H1 (cell line): ENCODE measurements around the gene PLCL2. TPM values are rescaled to one million over a fixed set of nuclear protein-coding genes. Genes with fewer than 3 reads are reported as not detected.
A peak's percentile ranks its signal among the peaks of the same experiment; 100 is the strongest.

Experiments used
- CTCF ChIA-PET: fragments of 300-600 bp; sonication (Branson Sonifier 250); formaldehyde crosslinking; loops from one replicate; lab custom pipeline; 2021; ENCODE audit not compliant: partially characterized antibody; lab: Charles Lee
- POLR2A ChIA-PET: fragments of 300-600 bp; sonication (Branson Sonifier 250); formaldehyde crosslinking; loops from one replicate; lab custom pipeline; 2021; ENCODE audit warnings: inconsistent platforms; ENCODE audit not compliant: partially characterized antibody; lab: Charles Lee
- DNase-seq, 2 experiments: peaks; one replicate each; pipeline versions ENCODE4 v3.0.0 to v3.0.0-alpha.2; 2010 to 2022; ENCODE audit warnings: low spot score in 2 of 2, low read depth in 1 of 2, mixed read lengths in 1 of 2
- FAIRE-seq: peaks from 2 replicates; lab custom pipeline; 2011; peaks lifted over from hg19 to GRCh38; lab: Jason Lieb, UNC
- H2AFZ ChIP-seq: 2 replicates; pipeline ENCODE4 v1.8.1; 2012; ENCODE audit warnings: low read length, inconsistent platforms
- H2AK5ac ChIP-seq: 2 replicates; pipeline ENCODE4 v1.6.1; 2013; ENCODE audit warnings: low read depth, low read length
- H2BK120ac ChIP-seq: replicated peaks from 2 replicates; pipeline ENCODE3; 2013; ENCODE audit warnings: low read depth, low read length, inconsistent platforms
- H2BK12ac ChIP-seq: 2 replicates; pipeline ENCODE4 v1.6.1; 2013; ENCODE audit warnings: low read depth, low read length
- H2BK15ac ChIP-seq: 2 replicates; pipeline ENCODE4 v1.6.1; 2013; ENCODE audit warnings: low read length
- H2BK20ac ChIP-seq: 2 replicates; pipeline ENCODE4 v1.6.1; 2013; ENCODE audit warnings: low read length
- H2BK5ac ChIP-seq: 2 replicates; pipeline ENCODE4 v1.6.1; 2013; ENCODE audit warnings: low read depth, low read length
- H3K14ac ChIP-seq: 2 replicates; pipeline ENCODE4 v1.6.1; 2013; ENCODE audit warnings: inconsistent platforms; ENCODE audit not compliant: insufficient read length
- H3K18ac ChIP-seq: 2 replicates; pipeline ENCODE4 v1.6.1; 2013; ENCODE audit warnings: low read length; ENCODE audit errors: extremely low read depth
- H3K23ac ChIP-seq: 2 replicates; pipeline ENCODE4 v1.6.1; 2013; ENCODE audit warnings: inconsistent platforms; ENCODE audit not compliant: insufficient read length
- H3K23me2 ChIP-seq: 2 replicates; pipeline ENCODE4 v1.6.1; 2013; ENCODE audit warnings: low read depth, low read length
- H3K27ac ChIP-seq: 2 replicates; pipeline ENCODE4 v1.6.1; 2011; ENCODE audit warnings: low read depth, low read length, inconsistent platforms
- H3K27me3 ChIP-seq, 4 experiments: replicated peaks in 1 of 4; 1 replicate in 1 of 4; 2 replicates in 3 of 4; pipeline versions ENCODE4 v1.6.1 to v1.8.1; 2011 to 2013; ENCODE audit warnings: low read length in 3 of 4, mild to moderate bottlenecking in 3 of 4, inconsistent platforms in 2 of 4, mixed read lengths in 2 of 4, moderate library complexity in 1 of 4; ENCODE audit not compliant: control insufficient read depth in 3 of 4, insufficient read depth in 3 of 4; ENCODE audit errors: extremely low read depth in 1 of 4
- H3K36me3 ChIP-seq, 4 experiments: 2 replicates each; pipeline versions ENCODE4 v1.6.1 to v1.8.1; 2011 to 2013; ENCODE audit warnings: mild to moderate bottlenecking in 4 of 4, low read length in 3 of 4, moderate library complexity in 2 of 4, control low read depth in 1 of 4, inconsistent platforms in 1 of 4; ENCODE audit not compliant: insufficient read depth in 4 of 4, control insufficient read depth in 2 of 4
- H3K4ac ChIP-seq: replicated peaks from 2 replicates; pipeline ENCODE3; 2013; ENCODE audit warnings: low read length, low read depth, mixed read lengths, inconsistent platforms; ENCODE audit not compliant: insufficient read length
- H3K4me1 ChIP-seq, 4 experiments: replicated peaks in 1 of 4; 1 replicate in 1 of 4; 2 replicates in 3 of 4; pipeline versions ENCODE4 v1.6.1 to v1.8.1; 2011 to 2013; ENCODE audit warnings: low read length in 3 of 4, inconsistent platforms in 2 of 4, mixed read lengths in 1 of 4; ENCODE audit not compliant: insufficient read depth in 4 of 4, control insufficient read depth in 3 of 4
- H3K4me2 ChIP-seq, 2 experiments: 2 replicates each; pipeline versions ENCODE4 v1.6.1 to v1.8.1; 2011 to 2013; ENCODE audit warnings: low read depth in 2 of 2, low read length in 2 of 2, control low read depth in 1 of 2, inconsistent platforms in 1 of 2, mild to moderate bottlenecking in 1 of 2; ENCODE audit not compliant: insufficient read depth in 1 of 2
- H3K4me3 ChIP-seq, 4 experiments: fragments of 200-600, 300-600 bp in 1 of 4; sonication (generic), shearing (Covaris generic), sonication (Bioruptor Twin) in 1 of 4; 2 replicates each; pipeline versions ENCODE4 v1.5.1 to v1.8.1; 2011 to 2016; ENCODE audit warnings: low read length in 4 of 4, low read depth in 3 of 4, control low read depth in 2 of 4, inconsistent platforms in 2 of 4, mild to moderate bottlenecking in 2 of 4, mixed read lengths in 1 of 4, moderate library complexity in 1 of 4; ENCODE audit not compliant: insufficient read depth in 2 of 4; ENCODE audit errors: extremely low read depth in 1 of 4
- H3K56ac ChIP-seq: replicated peaks from 2 replicates; pipeline ENCODE3; 2013; ENCODE audit warnings: low read depth, mild to moderate bottlenecking, mixed read lengths, low read length, inconsistent platforms; ENCODE audit not compliant: insufficient read length
- H3K79me1 ChIP-seq: 2 replicates; pipeline ENCODE4 v1.6.1; 2013; ENCODE audit warnings: low read depth, low read length, control low read depth
- H3K79me2 ChIP-seq, 2 experiments: 2 replicates each; pipeline versions ENCODE4 v1.6.1 to v1.8.1; 2012 to 2013; ENCODE audit warnings: low read length in 2 of 2, mild to moderate bottlenecking in 2 of 2, inconsistent platforms in 1 of 2; ENCODE audit not compliant: insufficient read depth in 2 of 2, control insufficient read depth in 1 of 2
- H3K9ac ChIP-seq, 4 experiments: replicated peaks in 1 of 4; 1 replicate in 1 of 4; 2 replicates in 3 of 4; pipeline versions ENCODE4 v1.6.1 to v1.8.1; 2011 to 2013; ENCODE audit warnings: low read depth in 3 of 4, low read length in 3 of 4, control low read depth in 2 of 4, mild to moderate bottlenecking in 2 of 4, moderate library complexity in 2 of 4, inconsistent platforms in 1 of 4; ENCODE audit errors: extremely low read depth in 1 of 4
- H3K9me3 ChIP-seq, 2 experiments: 2 replicates each; pipeline versions ENCODE4 v1.6.1 to v1.8.1; 2012 to 2013; ENCODE audit warnings: mild to moderate bottlenecking in 2 of 2, moderate library complexity in 2 of 2, control low read depth in 1 of 2, inconsistent platforms in 1 of 2, low read depth in 1 of 2, low read length in 1 of 2, mixed read lengths in 1 of 2; ENCODE audit not compliant: insufficient read depth in 2 of 2
- H4K20me1 ChIP-seq, 2 experiments: replicated peaks in 1 of 2; 2 replicates each; pipeline versions ENCODE3 to v1.8.1; 2011 to 2013; ENCODE audit warnings: inconsistent platforms in 2 of 2, low read length in 2 of 2, mild to moderate bottlenecking in 1 of 2; ENCODE audit not compliant: insufficient read depth in 2 of 2, control insufficient read depth in 1 of 2
- H4K5ac ChIP-seq: 2 replicates; pipeline ENCODE4 v1.6.1; 2013; ENCODE audit warnings: low read length, low read depth, mixed read lengths, inconsistent platforms; ENCODE audit not compliant: insufficient read length
- H4K8ac ChIP-seq: 2 replicates; pipeline ENCODE4 v1.8.0; 2013; ENCODE audit warnings: mild to moderate bottlenecking, moderate library complexity, low read length, inconsistent platforms; ENCODE audit not compliant: insufficient read depth; ENCODE audit errors: extremely low read depth
- H4K91ac ChIP-seq: replicated peaks from 2 replicates; pipeline ENCODE3; 2013; ENCODE audit warnings: low read length, mixed read lengths, inconsistent platforms; ENCODE audit not compliant: insufficient read length
- CEBPB ChIP-seq: IDR thresholded peaks from 2 replicates; pipeline ENCODE4 v1.6.1; 2012; ENCODE audit warnings: low read depth, low read length
- RAD21 ChIP-seq, 2 experiments: IDR thresholded peaks in 1 of 2; conservative IDR thresholded peaks in 1 of 2; 2 replicates each; pipeline ENCODE4 v1.6.1; 2011; ENCODE audit warnings: low read depth in 2 of 2, low read length in 2 of 2, improper control_type of control experiment in 1 of 2, inconsistent platforms in 1 of 2, mild to moderate bottlenecking in 1 of 2, moderate library complexity in 1 of 2
- WGBS, 2 experiments: shearing (Covaris generic) in 1 of 2; methylation state at CpG; one replicate each; pipeline versions ENCODE4 v1.1.6 to v1.1.7; 2013 to 2015; ENCODE audit warnings: low lambda C conversion rate in 2 of 2, mixed read lengths in 2 of 2, inconsistent platforms in 1 of 2, low coverage in 1 of 2, missing lambda C conversion rate in 1 of 2; ENCODE audit not compliant: insufficient replicate concordance in 2 of 2, insufficient coverage in 1 of 2, insufficient read length in 1 of 2; ENCODE audit errors: extremely low coverage in 1 of 2, missing lambda C conversion rate in 1 of 2; 5-methylcytosine and 5-hydroxymethylcytosine counted together
- polyA plus RNA-seq, 7 experiments: library from polyadenylated mRNA; depleted of rRNA in 3 of 7; stranded (reverse) in 5 of 7; unstranded in 2 of 7; fragments of >200 nt in 5 of 7; fragments of 200-250 nt in 2 of 7; gene quantifications; 1 replicate in 5 of 7; 2 replicates in 1 of 7; 4 replicates in 1 of 7; pipeline versions ENCODE4 v1.2.1 to v1.2.3, GENCODE V29; 2011 to 2013; ENCODE audit warnings: missing spikeins in 2 of 7, mixed read lengths in 2 of 7
- total RNA-seq: library from RNA; stranded (reverse); fragmentation: NEBNext Ultra II Directional; extraction: Animal tissue kit (Norgen Biotek cat#: 25700); gene quantifications from 2 replicates; pipeline ENCODE4 v1.2.1, GENCODE V29; 2021

PLCL2 gene
- total and polyA plus RNA-seq, 2 of the 8 experiments (the other 6 are each of a cell fraction or from before 2014, with no cell fraction given), result 3.5 to 6.8 TPM

DNA sequence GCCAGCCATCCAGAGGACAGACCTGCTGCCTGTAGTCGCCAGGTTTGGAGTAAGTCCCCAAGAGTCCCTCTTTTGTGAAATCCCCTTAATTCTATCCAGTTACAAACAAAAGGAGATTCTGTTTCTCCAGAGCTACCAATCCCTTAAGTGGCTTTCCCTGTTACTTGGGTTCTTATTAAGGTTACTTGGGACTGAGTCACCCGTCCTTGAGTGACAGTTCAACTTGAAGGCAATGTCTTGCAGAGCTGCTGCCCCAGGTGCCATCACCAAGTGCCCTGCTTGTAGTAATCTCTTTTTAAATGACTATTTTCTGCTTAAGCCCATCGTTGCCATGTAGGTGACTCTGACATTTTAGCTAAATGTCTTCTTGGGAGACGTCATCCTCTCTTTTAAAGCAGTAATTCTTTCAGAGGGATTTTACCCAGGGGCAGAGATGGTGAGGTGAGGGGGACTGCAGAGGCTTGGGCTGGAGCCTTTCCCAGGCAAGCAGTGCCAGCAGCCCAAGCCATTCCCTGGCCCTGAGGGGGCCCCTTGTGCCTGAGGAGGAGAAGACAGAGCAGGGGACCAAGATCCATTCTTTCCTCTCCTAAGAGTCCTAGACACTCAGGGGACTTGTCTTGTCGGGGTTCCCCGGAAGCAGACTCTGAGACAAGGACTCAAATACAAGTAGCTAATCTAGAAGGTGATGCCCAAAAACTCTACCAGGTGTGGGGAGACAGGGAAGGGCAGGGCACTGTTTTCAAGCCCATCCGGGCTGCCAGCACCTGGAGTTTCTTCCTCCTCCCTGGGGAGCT lies 253.7 kb downstream of the PLCL2 start:
- no peaks in the 10 kb centered on the region for H3K23me2 ChIP-seq
- TF ChIP-seq CEBPB (no peak), RAD21 (IDR thresholded peaks at IDR 0.05 in 1 of 2, conservative IDR thresholded peaks at IDR 0.05 in 1 of 2; ENCODE audit: low read depth in 2 of 2, low read length in 2 of 2) (peak; percentile 3 to 33; a peak in 3 of 4 replicates)
- no peak overlapping the region for H2BK120ac ChIP-seq
- no peak overlapping the region for H3K14ac ChIP-seq
- H4K5ac ChIP-seq, result no peak overlapping the region
- no peak overlapping the region for H3K4me3 ChIP-seq
- no peaks in the 10 kb centered on the region for H3K36me3 ChIP-seq
- H2AFZ ChIP-seq, result no peak overlapping the region
- no peak overlapping the region for H3K4ac ChIP-seq
- no peak overlapping the region for H3K27ac ChIP-seq
- H4K8ac ChIP-seq, result no peak overlapping the region
- 91% methylated on average over 7 of the region's 7 CpGs; no CpG with 5 or more reads in 1 of the 2 experiments for WGBS, 2 experiments
- no peak for FAIRE-seq
- H3K56ac ChIP-seq, result no peak overlapping the region
- DNase-seq, result no peak
- no peak overlapping the region for H3K9ac ChIP-seq
- no peak overlapping the region for H3K18ac ChIP-seq
- H3K79me2 ChIP-seq, result no peaks in the 10 kb centered on the region
- H3K4me1 ChIP-seq, result peaks cover 0 to 5% (median 0%) of the 10 kb centered on the region in 4 experiments; a peak in 3 of 7 replicates
- ChIA-PET CTCF (interaction anchor here (0.6 to 1.7 kb wide), 6 partner anchors 10 to 219 kb away, joined by 3 to 4 read pairs (median 3); no protein-coding TSS in a partner anchor), POLR2A (no interaction called here)
- no peak overlapping the region for H2BK12ac ChIP-seq
- no peaks in the 10 kb centered on the region; the same call in 1 of the 2 replicates for H3K79me1 ChIP-seq
- H3K27me3 ChIP-seq, result no peaks in the 10 kb centered on the region
- no peak overlapping the region for H2BK15ac ChIP-seq
- 0 out of 4 replicates have a peak, but pooled peaks cover 0 to 4% of the 10 kb centered on the region in 2 experiments for H3K9me3 ChIP-seq
- no peak overlapping the region for H4K91ac ChIP-seq
- H2AK5ac ChIP-seq, result no peak overlapping the region
- H3K23ac ChIP-seq, result no peak overlapping the region
- no peaks in the 10 kb centered on the region for H4K20me1 ChIP-seq
- H2BK20ac ChIP-seq, result no peak overlapping the region
- no peak overlapping the region for H3K4me2 ChIP-seq
- H2BK5ac ChIP-seq, result no peak overlapping the region
